RWPE1 (cell line): ENCODE data around the gene RPS18.
"Not testable (repeated sequence)": the region's sequence is repeated elsewhere in the genome, so short reads cannot be mapped to it uniquely, and the experiment has no call there.

Experiments used
- CTCF ChIA-PET: fragments of 350-600 bp; sonication (Branson Sonifier 250); formaldehyde crosslinking; extraction: SDS; loops from one replicate; lab custom pipeline; 2021; lab: Yijun Ruan, JAX
- POLR2A ChIA-PET: fragments of 400-600 bp; formaldehyde crosslinking; extraction: SDS; loops from one replicate; lab custom pipeline; 2020; ENCODE audit warnings: antibody characterized with exemption; ENCODE audit not compliant: low non-redundant PET; lab: Yijun Ruan, JAX
- DNase-seq: peaks from one replicate; pipeline ENCODE4 v3.0.0; 2012; ENCODE audit warnings: low spot score
- H3K27ac ChIP-seq: fragments of 450-650 bp; 2 replicates; pipeline ENCODE4 v1.5.1; 2017
- CTCF ChIP-seq: fragments of 450-650 bp; conservative IDR thresholded peaks from 2 replicates; pipeline ENCODE4 v1.5.1; 2017; ENCODE audit warnings: low read depth, mild to moderate bottlenecking

Gene RPS18

GRCh38 chr6:33249732-33250630 is 21.9 kb upstream of the RPS18 start:
- POLR2A ChIA-PET = interaction anchor here (0.7 to 1.8 kb wide), 3 partner anchors 22 to 278 kb away, joined by 3 to 8 read pairs (median 4); partner anchors contain the start of genes RPS18 and VPS52
- TF ChIP-seq CTCF = no peak
- peak; percentile 55 for DNase-seq

GRCh38 chr6:33250731-33251130 is 21.1 kb upstream of the RPS18 start:
- CTCF ChIA-PET = no interaction called here
- POLR2A ChIA-PET = interaction anchor here (1.8 kb wide), 1 partner anchor 279 kb away, joined by 8 read pairs; no protein-coding TSS in a partner anchor
- peak overlapping the region; percentile 99 for H3K27ac ChIP-seq
- no peak for DNase-seq
- no peak for TF ChIP-seq CTCF

More at GRCh38 chr6:33249732-33250630, 21.9 kb upstream of the RPS18 start:
- CTCF ChIA-PET = interaction anchor here (1.9 to 2.0 kb wide), 2 partner anchors 11 to 88 kb away, joined by 9 to 15 read pairs; no protein-coding TSS in a partner anchor
- peak overlapping the region; percentile 99 for H3K27ac ChIP-seq

- DNase-seq = no peak
- H3K27ac ChIP-seq = peak overlapping the region; percentile 99
- TF ChIP-seq CTCF = no peak
- ChIA-PET POLR2A (no interaction called here), CTCF (interaction anchor here (0.7 kb wide), 1 partner anchor 345 kb away, joined by 3 read pairs; no protein-coding TSS in a partner anchor)
These were observed 20.4 kb upstream of the RPS18 start for GRCh38 chr6:33251395-33252012.

GRCh38 chr6:33252759-33253158 is 19.1 kb upstream of the RPS18 start:
- no peak for DNase-seq
- TF ChIP-seq CTCF = no peak
- ChIA-PET POLR2A (no interaction called here), CTCF (no interaction called here)
- no peak overlapping the region for H3K27ac ChIP-seq

- CTCF ChIA-PET = no interaction called here
- no peak for TF ChIP-seq CTCF
- POLR2A ChIA-PET = no interaction called here
- peak overlapping the region; percentile 52 for H3K27ac ChIP-seq
- no peak for DNase-seq
These were observed 17.3 kb upstream of the RPS18 start for GRCh38 chr6:33254591-33254990.

- CTCF ChIA-PET = interaction anchor here (0.8 kb wide), 1 partner anchor 796 kb away, joined by 6 read pairs; no protein-coding TSS in a partner anchor
- POLR2A ChIA-PET = interaction anchor here (0.6 kb wide), 1 partner anchor 49 kb away, joined by 4 read pairs; no protein-coding TSS in a partner anchor
- no peak for DNase-seq
- TF ChIP-seq CTCF = no peak
- H3K27ac ChIP-seq = no peak overlapping the region
These were observed 12.8 kb upstream of the RPS18 start for GRCh38 chr6:33259032-33259431.

- CTCF ChIA-PET = interaction anchor here (0.6 to 0.7 kb wide), 2 partner anchors 136 to 296 kb away, joined by 3 read pairs; no protein-coding TSS in a partner anchor
- H3K27ac ChIP-seq, DNase-seq, POLR2A ChIA-PET: not testable (repeated sequence)
These were observed 9.4 kb upstream of the RPS18 start for GRCh38 chr6:33262490-33262889.
